ENCODE measurements around the gene RNF207.

RNF207 gene

GRCh38 chr1:6237093-6237492 is 31.2 kb downstream of the RNF207 start:
- DNase-seq = no peak

GRCh38 chr1:6239213-6239752 is 33.4 kb downstream of the RNF207 start:
- DNase-seq = no peak

- DNase-seq = no peak
Measured at GRCh38 chr1:6239950-6240768, 34.2 kb downstream of the RNF207 start.

DNA sequence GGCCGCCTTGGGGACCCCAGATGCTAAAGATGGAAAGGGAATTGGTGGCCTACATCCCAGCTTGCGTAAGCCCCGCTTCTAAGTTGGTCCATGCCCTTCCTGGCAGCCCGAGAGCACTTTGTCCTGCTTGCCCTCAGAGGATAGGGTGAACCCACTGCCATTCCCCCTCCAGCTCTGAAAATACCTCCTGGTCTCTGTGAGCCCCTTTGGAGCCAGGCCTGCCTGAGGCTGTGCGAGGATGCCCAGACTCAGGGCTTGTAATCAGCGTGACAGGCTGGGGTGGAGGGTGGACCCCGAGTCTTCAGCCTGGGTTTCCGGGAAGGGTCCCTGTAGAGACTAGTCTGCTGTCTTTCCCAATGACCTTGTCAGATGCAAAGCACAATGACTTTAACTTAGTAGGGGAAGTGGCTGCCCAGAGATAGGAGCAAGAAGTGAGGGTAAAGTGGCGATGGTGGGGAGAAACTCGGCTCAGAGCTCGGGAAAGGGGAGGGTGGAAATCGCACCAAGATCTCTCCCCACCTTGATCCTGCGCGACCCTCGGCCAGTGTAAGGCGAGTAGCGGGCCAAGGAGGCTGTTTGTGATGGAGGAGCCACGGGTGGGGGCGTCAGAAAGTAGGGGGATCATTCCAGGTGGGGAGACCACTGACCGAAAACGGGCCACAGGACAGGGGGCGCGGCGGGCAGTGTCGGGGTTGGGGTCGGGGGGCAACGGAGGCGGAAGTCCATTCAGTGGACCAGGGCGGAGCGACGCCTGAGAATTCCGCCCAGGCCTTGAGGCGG is 35.4 kb downstream of the RNF207 start:
- no peak for DNase-seq

- no peak for DNase-seq
Measured at GRCh38 chr1:6241887-6242740, 36.2 kb downstream of the RNF207 start.

- no peak for DNase-seq
Measured at GRCh38 chr1:6243053-6243834, 37.3 kb downstream of the RNF207 start.

DNA sequence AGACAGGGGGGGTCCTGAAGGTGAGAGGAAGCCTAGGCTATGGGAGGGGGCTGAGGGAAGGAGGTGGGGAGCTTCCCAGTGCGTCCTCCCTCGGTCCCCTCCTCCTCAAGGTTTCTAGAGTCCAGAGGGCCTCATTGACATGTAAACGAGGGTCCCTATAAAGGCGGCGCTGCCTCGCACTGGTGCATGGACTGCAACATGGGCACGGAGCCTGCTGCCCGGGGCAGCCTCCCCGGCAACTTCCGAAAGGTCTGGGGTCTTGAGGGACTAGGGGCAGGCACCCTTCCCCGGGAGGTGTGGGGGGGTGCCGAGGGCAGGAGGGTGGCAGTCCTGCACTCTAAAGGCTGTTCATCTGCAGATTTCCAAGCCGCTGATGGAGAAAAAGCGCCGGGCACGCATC is 38.1 kb downstream of the RNF207 start, which contains the start of gene HES3:
Gene HES3 (plus strand): TSS at position 187 of the 400 bp plus-strand sequence. CDS start 187 bp downstream, at position 374.
- no peak for DNase-seq

DNA sequence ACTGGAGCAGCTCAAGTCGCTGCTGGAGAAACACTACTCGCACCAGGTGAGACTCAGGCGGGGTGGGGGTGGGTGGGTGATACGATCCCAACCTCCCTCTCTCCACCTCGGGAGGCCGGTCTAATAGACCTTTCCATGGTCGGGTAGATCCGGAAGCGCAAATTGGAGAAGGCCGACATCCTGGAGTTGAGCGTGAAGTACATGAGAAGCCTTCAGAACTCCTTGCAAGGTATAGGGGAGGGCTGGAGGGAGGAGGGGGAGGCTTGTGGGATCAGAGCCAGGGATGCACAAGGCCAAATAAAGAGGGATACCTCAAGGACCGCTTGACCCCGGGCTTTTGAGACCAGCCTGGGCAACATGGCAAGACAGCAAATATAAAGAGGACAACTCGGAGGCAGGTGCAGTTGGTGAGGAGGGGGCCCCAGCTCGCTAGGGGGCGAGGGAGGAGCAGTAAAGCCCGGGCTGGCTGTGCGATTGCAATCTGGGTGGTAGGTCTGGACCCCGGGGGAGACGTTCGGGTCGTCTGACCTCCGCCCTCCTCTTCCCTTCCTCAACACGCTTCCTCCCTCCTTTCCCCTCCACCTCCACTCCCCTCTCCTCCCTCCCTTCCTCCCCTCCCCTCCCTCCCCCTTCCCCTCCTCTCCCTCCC is 38.6 kb downstream of the RNF207 start:
- DNase-seq = no peak

DNA sequence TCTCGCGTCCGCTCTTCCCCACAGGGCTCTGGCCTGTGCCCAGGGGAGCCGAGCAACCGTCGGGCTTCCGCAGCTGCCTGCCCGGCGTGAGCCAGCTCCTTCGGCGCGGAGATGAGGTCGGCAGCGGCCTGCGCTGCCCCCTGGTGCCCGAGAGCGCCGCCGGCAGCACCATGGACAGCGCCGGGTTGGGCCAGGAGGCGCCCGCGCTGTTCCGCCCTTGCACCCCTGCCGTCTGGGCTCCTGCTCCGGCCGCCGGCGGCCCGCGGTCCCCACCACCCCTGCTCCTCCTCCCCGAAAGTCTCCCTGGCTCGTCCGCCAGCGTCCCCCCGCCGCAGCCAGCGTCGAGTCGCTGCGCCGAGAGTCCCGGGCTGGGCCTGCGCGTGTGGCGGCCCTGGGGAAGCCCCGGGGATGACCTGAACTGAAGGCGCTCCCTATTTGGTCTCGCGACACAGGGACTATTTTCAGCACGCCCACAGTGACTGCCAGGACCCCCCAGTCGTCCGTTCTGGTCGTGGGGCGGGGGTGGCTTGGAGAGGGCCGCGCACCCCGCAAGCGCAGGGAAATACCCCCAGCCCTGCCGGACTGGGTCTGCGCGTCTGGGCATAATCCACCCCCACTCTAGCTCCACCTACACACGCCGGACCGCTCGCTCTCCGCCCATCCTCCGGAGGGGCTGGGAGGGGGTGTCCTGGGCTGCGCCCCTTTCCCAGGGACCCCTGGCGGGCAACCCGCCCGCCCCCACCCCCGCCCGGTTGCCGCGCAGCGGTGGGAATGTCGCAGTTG is 39.4 kb downstream of the RNF207 start:
- peak; percentile 60 to 77 (median 73) for DNase-seq

- DNase-seq = peak in 2 of 5 donors; percentile 27 to 38
Measured at GRCh38 chr1:6245869-6246496, 40.1 kb downstream of the RNF207 start.

GRCh38 chr1:6246497-6247467 is 40.9 kb downstream of the RNF207 start:
- peak; percentile 67 to 77 (median 69) for DNase-seq

DNA sequence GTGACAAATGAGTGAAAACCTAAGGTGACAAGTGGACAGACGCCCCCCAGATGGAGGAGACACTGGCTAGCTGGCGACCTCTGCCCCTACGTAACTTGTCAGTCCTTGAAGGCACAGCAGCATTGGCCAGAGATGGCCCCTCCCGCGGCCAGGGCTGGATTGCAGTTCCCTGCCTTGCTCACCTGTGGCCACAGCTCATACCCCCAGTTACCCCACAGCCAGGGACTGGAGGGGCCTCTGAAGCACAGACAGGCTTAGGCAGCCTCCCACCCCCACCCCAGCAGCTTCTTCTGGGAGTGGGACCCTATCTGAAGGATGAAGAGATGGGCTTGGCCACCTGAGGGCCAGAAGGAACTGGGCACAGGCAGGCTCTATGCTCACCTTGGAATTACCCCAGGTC is 41.7 kb downstream of the RNF207 start:
- DNase-seq = no peak

- DNase-seq = no peak
Measured at GRCh38 chr1:6248161-6248776, 42.4 kb downstream of the RNF207 start.

GRCh38 chr1:6248932-6249738 is 43.2 kb downstream of the RNF207 start:
- no peak for DNase-seq

- DNase-seq = no peak
Measured at GRCh38 chr1:6249739-6250689, 44.1 kb downstream of the RNF207 start.

GRCh38 chr1:6251233-6251632 is 45.3 kb downstream of the RNF207 start:
- DNase-seq = no peak

Data from T-helper 1 cell (primary cell).